ACHN (cell line): Measurements from ENCODE around the gene SH3PXD2A.
"Not testable (repeated sequence)": the region's sequence is repeated elsewhere in the genome, so short reads cannot be mapped to it uniquely, and the experiment has no call there.

Source experiments
- DNase-seq: peaks from one replicate; pipeline ENCODE4 v3.0.0-alpha.2; 2015
- in situ Hi-C: cut with HindIII; loops from 2 replicates; pipeline ENCODE4 v1.10.0; 2017; ENCODE audit warnings: low sequenced_read_pairs, low pct_ligation_motif_present, low pct_unique_long_range_greater_than_20kb

SH3PXD2A gene

DNA sequence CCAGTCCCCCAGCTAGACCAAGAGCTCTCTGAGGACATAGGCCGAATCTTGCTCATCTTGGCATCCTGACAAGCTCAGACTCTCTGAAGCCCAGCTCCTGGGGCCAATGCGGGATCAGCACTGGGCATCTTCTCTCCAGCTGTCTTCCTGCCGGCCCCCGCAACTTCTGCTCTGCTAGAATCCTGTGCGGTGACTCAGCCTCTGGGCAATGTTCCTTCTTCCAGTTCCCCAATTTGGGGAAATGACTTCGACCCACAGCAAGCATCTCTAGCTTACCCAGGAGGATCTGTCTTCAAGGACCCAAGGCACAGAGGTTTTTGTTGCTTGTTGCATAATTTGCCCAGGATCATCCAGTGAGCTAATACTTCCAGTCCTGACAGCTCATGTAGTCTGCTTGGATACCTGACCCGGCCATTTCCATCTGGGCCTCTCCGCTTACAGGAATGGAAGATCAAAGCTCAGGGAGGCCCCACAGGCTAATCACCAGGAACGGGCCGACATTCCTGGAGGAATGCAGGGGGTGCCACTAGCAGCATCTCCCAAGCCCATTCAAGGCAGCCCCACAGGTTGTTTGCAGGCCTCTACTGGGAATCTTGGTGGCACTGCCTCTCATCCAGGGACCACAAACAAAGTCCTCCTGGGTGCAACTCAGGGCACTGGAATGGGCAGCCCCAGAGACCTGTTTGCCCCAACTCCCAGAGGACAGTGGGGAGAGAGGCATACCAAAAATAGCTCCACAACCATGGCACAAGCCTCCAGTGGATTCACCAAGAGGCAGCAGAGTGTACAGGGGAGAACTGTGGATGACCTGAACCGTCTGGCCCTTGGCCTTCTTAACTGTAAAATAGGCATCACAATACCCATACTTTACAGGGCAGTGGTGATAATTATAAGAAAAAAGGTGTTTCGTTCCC is 210.0 kb downstream of the SH3PXD2A start:
- DNase-seq, result no peak
- in situ Hi-C loops, result no loop called here

DNA sequence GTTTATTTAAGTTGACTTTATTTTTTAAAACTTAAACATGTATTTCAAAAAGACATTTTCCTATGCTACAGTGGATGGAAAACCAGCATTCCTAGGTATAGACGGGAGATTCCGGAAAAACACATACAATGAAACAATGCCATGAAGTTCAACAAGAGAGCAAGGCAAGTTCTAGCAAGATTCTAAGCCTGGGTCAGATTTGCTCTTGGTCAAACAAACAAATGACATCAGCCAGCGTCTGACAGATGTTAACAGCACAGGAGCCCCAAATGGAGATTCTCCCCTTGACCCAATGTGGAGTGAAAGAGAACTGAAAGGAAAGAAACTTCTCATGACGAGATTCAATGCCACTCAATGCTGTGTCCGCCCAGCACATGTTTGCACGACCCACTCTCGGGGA is 212.0 kb downstream of the SH3PXD2A start:
- DNase-seq, result no peak
- in situ Hi-C loops, result no loop called here

- no peak for DNase-seq
- in situ Hi-C loops, result no loop called here
These were observed 214.1 kb downstream of the SH3PXD2A start for GRCh38 chr10:103641326-103641725.

- no peak for DNase-seq
These were observed 214.8 kb downstream of the SH3PXD2A start for GRCh38 chr10:103640436-103641181.

DNA sequence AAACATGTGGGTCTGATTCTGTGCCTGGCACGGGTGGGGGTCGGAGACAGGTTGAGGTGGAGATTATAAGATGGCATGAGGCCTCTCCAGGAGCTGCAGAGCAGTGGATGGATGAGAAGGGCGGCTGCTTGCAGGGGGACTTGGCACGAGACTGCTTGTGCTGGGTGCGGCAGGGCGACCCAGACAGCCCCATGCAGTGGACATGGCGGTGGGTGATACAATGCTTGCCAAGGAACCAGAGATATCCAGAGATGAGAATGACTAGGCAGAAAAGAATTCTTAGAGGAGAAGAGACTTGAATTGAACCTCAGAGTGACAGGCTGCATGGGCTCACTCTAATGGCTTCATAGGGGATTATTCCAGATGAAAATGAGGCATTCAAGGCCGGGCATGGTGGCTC is 216.4 kb downstream of the SH3PXD2A start:
- in situ Hi-C loops, result no loop called here

More at GRCh38 chr10:103640436-103641181, 214.8 kb downstream of the SH3PXD2A start:
- in situ Hi-C loops, result no loop called here

GRCh38 chr10:103637927-103638557 is 217.3 kb downstream of the SH3PXD2A start:
- in situ Hi-C loops, result no loop called here
- no peak for DNase-seq

More for the DNA sequence above, 216.4 kb downstream of the SH3PXD2A start:
- no peak for DNase-seq

GRCh38 chr10:103637011-103637410 is 218.4 kb downstream of the SH3PXD2A start:
- in situ Hi-C loops, result no loop called here
- DNase-seq, result no peak

- in situ Hi-C loops, result no loop called here
- DNase-seq, result no peak
These were observed 218.9 kb downstream of the SH3PXD2A start for GRCh38 chr10:103636492-103636891.

- in situ Hi-C loops, result no loop called here
- no peak for DNase-seq
These were observed 219.8 kb downstream of the SH3PXD2A start for GRCh38 chr10:103635580-103635979.

- in situ Hi-C loops, result no loop called here
- no peak for DNase-seq
These were observed 221.5 kb downstream of the SH3PXD2A start for GRCh38 chr10:103633846-103634245.

DNA sequence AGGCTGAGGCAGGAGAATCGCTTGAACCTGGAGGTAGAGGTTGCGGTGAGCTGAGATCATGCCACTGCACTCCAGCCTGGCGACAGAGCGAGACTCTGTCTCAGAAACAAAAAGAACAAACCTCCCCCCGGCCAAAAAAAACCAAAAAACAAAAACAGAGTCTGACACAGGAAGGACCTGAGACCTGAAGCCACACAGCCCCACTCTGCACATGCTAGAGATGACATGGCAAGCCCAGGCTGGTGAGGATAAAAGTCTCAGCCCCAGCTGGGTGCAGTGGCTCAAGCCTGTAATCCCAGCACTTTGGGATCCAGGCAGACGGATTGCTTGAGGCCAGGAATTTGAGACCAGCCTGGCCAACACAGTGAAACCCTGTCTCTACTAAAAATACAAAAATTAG is 222.5 kb downstream of the SH3PXD2A start:
- in situ Hi-C loops, DNase-seq: not testable (repeated sequence)

- no peak for DNase-seq
- in situ Hi-C loops, result no loop called here
These were observed 223.1 kb downstream of the SH3PXD2A start for GRCh38 chr10:103632247-103632642.

DNA sequence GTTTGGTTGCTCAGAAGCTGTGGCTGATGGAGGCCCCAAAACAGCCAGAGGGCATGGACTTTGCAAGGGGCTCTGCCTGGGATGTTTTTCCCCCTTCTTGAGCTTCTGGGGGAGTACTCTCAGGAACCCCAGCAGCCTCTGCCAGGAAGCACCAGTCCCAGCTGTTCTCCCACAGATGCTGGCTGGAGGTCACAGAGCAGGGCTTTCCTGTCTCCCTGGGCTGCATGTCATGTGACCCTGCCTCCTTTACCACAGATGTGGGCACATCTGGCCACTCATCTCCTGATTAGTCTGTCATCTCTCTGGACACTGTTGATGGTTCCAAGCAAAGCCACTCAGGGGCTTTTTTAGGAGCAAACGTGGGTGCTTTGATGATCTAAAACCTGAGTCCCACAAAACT is 225.2 kb downstream of the SH3PXD2A start:
- in situ Hi-C loops, result no loop called here
- no peak for DNase-seq

- no peak for DNase-seq
- in situ Hi-C loops, result no loop called here
These were observed 225.8 kb downstream of the SH3PXD2A start for GRCh38 chr10:103629581-103629980.

DNA sequence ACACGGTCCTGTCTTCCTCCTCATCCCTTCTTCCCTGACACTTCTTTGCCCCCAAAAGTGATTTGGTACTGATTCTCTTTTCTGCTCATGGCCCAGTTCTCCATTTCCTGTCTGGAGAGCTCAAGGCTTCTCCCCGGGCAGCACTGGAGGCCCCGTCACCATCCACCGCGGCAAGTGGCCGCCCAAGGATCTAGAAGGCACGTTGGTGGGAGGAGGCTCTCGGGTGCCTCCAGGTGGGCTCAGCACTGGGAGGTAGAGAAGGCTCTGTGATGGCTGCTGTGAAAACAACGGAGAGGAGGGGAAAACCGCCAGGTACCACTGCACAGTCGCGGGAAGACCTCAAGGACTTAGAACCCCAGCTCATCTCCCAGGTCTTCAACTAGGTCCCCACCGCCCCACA is 227.5 kb downstream of the SH3PXD2A start:
- in situ Hi-C loops, result no loop called here
- DNase-seq, result no peak

DNA sequence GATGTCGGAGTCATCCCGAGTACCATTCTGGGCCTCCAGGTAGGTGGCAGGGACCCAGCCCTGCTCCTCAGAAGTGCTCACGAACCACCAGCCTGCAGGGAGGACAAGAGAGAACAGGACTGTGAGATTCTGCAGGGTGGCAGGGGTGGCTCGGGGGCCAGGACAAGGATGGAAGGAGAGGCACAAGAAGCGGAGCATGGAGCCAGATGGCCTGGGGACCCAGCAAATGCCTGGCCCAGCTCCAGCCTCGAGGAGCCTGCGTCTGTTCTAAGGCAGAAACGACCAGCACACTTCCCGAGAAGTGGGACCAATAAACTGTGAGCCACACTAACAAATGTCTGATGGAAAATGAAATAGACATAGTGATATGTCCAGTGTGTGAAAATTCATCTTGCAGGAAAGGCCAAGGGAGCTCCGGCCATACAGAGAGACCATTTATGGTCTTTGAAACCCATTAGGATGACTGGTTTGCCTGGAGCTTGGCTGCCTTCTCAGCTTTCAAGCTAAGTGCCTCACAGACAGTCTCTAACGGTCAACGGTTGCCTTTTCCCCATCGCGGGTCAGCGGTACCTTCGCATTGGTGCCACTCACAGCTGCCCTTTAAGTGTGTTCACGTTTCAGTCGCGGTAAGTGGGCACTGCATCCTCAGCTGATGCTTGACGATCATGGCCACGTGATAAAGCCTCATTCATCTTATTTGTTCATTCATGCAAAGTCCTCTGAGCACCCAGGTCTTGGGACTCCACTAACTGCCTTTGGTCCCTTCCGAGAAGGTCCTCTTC is 228.1 kb downstream of the SH3PXD2A start:
- no peak for DNase-seq
- in situ Hi-C loops, result no loop called here

GRCh38 chr10:103626178-103626577 is 229.2 kb downstream of the SH3PXD2A start:
- DNase-seq, result no peak
- in situ Hi-C loops, result no loop called here

DNA sequence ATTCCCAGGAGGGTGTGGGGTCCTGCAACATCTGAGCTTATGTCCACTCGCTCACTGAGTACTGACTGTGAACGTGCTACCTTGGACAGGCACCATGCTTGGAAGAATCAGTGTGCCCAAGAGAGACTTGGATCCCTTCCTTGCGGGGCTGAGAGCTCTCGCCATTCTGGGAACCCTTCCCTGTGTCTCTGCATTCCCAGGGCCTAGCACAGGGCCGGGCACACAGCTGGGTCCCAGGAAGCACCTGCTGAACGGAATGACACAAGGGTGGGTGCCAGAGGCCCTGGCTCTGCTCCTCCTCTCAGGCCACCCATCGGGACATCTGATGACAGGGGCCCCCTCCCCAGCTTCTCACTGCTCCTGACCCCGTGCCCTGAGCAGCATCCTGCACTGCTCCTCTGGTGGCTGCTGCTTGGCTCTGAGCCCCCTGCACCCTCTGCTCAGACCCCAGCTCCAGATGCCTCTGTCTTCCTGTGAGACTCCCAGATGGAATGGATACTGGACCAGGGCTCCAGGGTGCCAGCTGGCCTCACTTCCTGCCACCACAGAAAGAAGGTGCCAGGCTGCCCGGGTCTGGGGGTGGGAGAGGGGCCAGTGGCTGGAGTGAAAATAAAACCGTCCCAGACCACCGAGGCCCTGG is 232.3 kb downstream of the SH3PXD2A start:
- in situ Hi-C loops, result no loop called here

More for the DNA sequence above, 232.3 kb downstream of the SH3PXD2A start:
- DNase-seq, result no peak
